Measurements from ENCODE around the gene SEC14L6. TPM values are rescaled to one million over a fixed set of nuclear protein-coding genes. Genes with fewer than 3 reads are reported as not detected.
"Not testable (repeated sequence)": the region's sequence is repeated elsewhere in the genome, so short reads cannot be mapped to it uniquely, and the experiment has no call there.

SEC14L6 gene
- polyA plus RNA-seq, 1 experiment: 0.09 TPM

DNA sequence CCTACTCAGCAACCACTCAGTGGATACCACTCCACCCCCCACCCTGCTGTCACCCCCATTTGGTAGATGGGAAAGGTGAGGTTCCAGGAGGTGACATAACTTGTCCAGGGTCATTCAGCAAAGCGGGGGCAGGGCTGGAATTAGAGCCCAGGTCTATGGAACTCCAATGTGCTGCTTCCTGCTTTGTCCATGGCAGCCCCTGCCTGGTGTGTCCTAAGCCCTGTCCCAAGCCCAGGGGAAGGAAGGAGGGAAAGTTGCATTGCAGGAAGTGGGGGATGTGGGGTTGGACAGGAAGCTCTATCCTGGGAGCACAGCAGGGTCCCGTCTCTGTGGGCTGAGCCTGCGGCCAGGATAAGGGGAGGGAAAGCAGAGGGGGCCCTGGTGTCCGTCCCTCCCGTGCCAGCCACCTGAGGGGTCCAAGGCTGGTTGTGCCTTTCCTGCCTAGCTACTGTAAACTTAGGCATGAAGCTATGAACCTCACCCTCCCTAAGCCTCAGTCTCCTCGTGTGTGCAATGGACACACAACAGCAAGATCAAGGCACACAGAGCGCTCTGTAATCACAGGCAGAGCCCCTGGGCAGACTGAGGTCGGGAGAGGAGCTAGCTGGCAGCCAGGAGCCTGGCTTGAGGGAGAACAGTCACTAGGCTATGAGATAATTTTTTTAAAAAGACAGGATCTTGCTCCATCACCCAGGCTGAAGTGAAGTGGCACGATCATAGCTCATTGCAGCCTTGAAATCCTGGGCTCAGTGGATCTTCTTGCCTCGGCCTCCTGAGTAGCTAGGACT, 15.1 kb upstream of the SEC14L6 start:
- no peaks in the 10 kb centered on the region; the same call in 1 of the 2 replicates for H3K27me3 ChIP-seq (ENCODE audit: control insufficient read depth, insufficient read depth, low read length)
- ChIA-PET CTCF (interaction anchor here (0.6 to 1.3 kb wide), 2 partner anchors 14 to 18 kb away, joined by 3 read pairs; no protein-coding TSS in a partner anchor), POLR2A (no interaction called here)
- no peak overlapping the region for H3K4me3 ChIP-seq (ENCODE audit: low read depth, low read length)
- DNase-seq (ENCODE audit: low read depth): no peak
- TF ChIP-seq, protein P1, sequence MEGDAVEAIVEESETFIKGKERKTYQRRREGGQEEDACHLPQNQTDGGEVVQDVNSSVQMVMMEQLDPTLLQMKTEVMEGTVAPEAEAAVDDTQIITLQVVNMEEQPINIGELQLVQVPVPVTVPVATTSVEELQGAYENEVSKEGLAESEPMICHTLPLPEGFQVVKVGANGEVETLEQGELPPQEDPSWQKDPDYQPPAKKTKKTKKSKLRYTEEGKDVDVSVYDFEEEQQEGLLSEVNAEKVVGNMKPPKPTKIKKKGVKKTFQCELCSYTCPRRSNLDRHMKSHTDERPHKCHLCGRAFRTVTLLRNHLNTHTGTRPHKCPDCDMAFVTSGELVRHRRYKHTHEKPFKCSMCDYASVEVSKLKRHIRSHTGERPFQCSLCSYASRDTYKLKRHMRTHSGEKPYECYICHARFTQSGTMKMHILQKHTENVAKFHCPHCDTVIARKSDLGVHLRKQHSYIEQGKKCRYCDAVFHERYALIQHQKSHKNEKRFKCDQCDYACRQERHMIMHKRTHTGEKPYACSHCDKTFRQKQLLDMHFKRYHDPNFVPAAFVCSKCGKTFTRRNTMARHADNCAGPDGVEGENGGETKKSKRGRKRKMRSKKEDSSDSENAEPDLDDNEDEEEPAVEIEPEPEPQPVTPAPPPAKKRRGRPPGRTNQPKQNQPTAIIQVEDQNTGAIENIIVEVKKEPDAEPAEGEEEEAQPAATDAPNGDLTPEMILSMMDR (IDR thresholded peaks at IDR 0.05; ENCODE audit: insufficient read depth, low read depth, low read length): no peak
- H3K36me3 ChIP-seq (ENCODE audit: control insufficient read depth, insufficient read depth, low read length): no peaks in the 10 kb centered on the region

DNA sequence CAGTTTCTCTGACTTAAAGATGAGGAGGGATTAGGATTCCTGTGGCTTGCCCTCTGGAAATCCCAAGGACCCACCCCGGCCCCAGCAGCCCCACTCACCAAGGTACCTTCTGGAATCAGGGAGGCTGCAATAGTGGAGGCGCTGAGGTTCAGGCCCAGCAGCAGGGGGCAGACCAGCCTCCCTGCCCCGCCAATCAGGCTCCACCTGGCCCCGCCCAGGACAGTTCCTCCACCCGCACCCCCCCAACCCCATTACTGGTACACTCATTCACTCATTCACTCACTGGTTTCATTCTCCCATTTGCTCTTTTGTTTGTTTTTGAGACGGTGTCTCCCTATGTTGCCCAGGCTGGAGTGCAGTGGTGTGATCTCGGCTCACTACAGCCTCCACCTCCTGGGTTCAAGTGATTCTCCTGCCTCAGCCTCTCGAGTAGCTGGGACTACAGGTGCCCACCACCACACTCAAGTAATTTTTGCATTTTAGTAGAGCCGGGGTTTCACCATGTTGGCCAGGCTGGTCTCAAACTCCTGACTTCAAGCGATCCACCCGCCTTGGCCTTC, 14.2 kb upstream of the SEC14L6 start:
- POLR2A ChIA-PET; H3K4me3 ChIP-seq (ENCODE audit: low read depth, low read length); H3K36me3 ChIP-seq (ENCODE audit: control insufficient read depth, insufficient read depth, low read length); DNase-seq (ENCODE audit: low read depth); CTCF ChIA-PET; H3K27me3 ChIP-seq (ENCODE audit: control insufficient read depth, insufficient read depth, low read length): not testable (repeated sequence)
- TF ChIP-seq, protein P1 (IDR thresholded peaks at IDR 0.05; ENCODE audit: insufficient read depth, low read depth, low read length): peak; percentile 28

DNA sequence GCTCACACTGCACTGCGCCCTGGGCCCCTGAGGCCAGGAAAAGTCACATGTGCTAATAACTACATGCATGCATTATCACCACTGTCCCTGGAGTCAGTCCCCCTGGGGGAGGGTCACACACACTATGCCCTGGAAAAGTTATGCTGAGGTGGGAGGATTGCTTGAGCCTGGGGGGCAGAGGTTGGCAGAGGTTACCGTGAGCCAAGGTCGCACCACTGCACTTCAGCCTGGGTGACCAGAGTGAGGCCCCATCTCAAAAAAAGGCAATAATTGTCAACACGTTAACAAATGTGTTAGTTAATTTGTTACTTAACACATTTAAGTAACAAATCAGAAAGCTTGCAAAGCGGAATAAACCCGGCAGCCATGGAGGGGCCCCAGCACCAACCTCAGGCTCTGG, 13.3 kb upstream of the SEC14L6 start:
- DNase-seq (ENCODE audit: low read depth): no peak
- ChIA-PET POLR2A (no interaction called here), CTCF (no interaction called here)
- TF ChIP-seq, protein P1 (IDR thresholded peaks at IDR 0.05; ENCODE audit: insufficient read depth, low read depth, low read length): no peak
- H3K36me3 ChIP-seq (ENCODE audit: control insufficient read depth, insufficient read depth, low read length): no peaks in the 10 kb centered on the region
- H3K4me3 ChIP-seq (ENCODE audit: low read depth, low read length): no peak overlapping the region
- no peaks in the 10 kb centered on the region for H3K27me3 ChIP-seq (ENCODE audit: control insufficient read depth, insufficient read depth, low read length)

DNA sequence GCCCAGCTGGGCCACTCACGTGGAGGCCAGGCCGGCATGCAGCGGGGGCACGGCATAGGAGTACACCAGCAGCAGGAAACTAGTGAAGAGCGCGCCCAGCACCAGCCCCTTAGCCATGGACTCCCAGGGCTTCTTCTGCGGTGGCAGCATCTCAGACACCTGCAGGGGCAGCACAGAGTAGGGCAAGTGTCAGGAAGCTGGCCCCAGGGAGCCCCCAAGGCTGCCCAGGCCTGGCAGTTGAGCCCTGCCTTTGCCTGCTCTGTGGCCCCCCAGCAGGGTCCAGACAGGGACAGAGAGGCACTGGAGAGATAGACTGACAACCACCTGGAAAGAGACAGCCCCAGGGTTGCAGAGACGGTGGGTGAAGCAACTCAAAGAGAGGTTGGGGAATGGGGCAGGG, 10.7 kb upstream of the SEC14L6 start:
- no peaks in the 10 kb centered on the region for H3K36me3 ChIP-seq (ENCODE audit: control insufficient read depth, insufficient read depth, low read length)
- H3K4me3 ChIP-seq (ENCODE audit: low read depth, low read length): no peak overlapping the region
- TF ChIP-seq, protein P1 (IDR thresholded peaks at IDR 0.05; ENCODE audit: insufficient read depth, low read depth, low read length): no peak
- H3K27me3 ChIP-seq (ENCODE audit: control insufficient read depth, insufficient read depth, low read length): peaks cover 1% of the 10 kb centered on the region; the same call in 1 of the 2 replicates
- no peak for DNase-seq (ENCODE audit: low read depth)
- CTCF ChIA-PET: interaction anchor here (1.4 kb wide), 1 partner anchor 9 kb away, joined by 3 read pairs; no protein-coding TSS in a partner anchor
- POLR2A ChIA-PET: no interaction called here

DNA sequence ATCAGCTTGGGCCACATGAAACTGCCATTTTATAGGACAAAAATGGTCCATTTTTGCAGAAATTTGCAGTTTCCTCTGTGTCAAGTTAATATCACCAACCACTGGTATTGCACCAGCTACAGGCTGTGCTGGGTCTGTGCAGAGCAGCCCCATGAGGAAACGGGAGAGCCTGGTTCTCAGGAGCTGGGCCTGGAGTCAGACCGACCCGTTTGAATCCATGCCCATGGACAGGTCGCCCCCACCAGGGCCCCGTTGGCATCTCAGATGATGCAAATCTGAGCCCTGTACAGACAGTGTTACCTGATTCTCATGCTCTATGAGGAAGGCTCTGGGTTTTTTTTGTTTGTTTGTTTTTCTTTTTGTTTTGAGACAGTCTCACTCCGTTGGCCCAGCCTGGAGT, 9.8 kb upstream of the SEC14L6 start:
- CTCF ChIA-PET: interaction anchor here (1.4 kb wide), 1 partner anchor 9 kb away, joined by 3 read pairs; no protein-coding TSS in a partner anchor
- Histone ChIP-seq H3K27me3 (ENCODE audit: control insufficient read depth, insufficient read depth, low read length) (peaks cover 1% of the 10 kb centered on the region; the same call in 1 of the 2 replicates), H3K36me3 (ENCODE audit: control insufficient read depth, insufficient read depth, low read length) (no peaks in the 10 kb centered on the region), H3K4me3 (ENCODE audit: low read depth, low read length) (no peak overlapping the region)
- TF ChIP-seq, protein P1 (IDR thresholded peaks at IDR 0.05; ENCODE audit: insufficient read depth, low read depth, low read length): no peak
- POLR2A ChIA-PET: no interaction called here
- no peak for DNase-seq (ENCODE audit: low read depth)

Data from BJ (cell line).